Upper lobe of left lung (tissue), 4 donors: ENCODE results near the gene ZNF385D.

Source experiments
- CTCF ChIP-seq, 6 experiments: fragments of 450-650 bp in 4 of 6; fragments of 200-600 bp in 2 of 6; sonication (generic) in 2 of 6; IDR thresholded peaks; one replicate each; pipeline ENCODE4 v1.5.1; 2016 to 2019; ENCODE audit warnings: antibody characterized with exemption in 6 of 6
- EP300 ChIP-seq, 4 donors: sonication (generic); formaldehyde crosslinking; IDR thresholded peaks; one replicate each; pipeline ENCODE4 v1.5.1; 2017; ENCODE audit warnings: antibody characterized with exemption in 4 of 4, control low read depth in 2 of 4
- POLR2AphosphoS5 ChIP-seq, 2 donors: sonication (generic); formaldehyde crosslinking; IDR thresholded peaks; one replicate each; pipeline ENCODE4 v1.5.1; 2017; ENCODE audit warnings: antibody characterized with exemption in 2 of 2

DNA sequence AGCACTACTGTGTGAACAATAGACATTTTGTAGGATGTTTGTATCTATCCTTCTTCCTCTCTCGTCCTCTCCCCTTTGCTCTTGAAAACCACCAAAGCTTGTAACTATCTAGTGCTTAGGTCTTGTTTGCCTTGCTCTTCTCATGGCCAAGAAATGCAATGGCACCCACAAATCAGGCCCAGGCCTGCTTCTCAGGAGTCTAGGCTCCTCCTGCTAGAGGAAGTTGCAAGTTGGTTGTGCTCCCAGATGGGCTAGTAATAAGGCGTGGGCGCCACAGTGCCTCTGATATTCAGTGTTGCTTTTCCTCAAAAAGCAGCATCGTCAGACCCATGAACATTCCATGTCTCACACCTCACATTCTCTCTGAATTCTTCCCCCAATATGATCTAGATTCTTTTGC is 28.7 kb downstream of the ZNF385D start:
- TF ChIP-seq CTCF (IDR thresholded peaks at IDR 0.05) (no peak), EP300 (IDR thresholded peaks at IDR 0.05) (no peak), POLR2AphosphoS5 (IDR thresholded peaks at IDR 0.05) (no peak)
